HL-60 (cell line): ENCODE data around the gene PRKAR2B.

Source experiments
- DNase-seq, 2 experiments: peaks; one replicate each; pipeline ENCODE4 v3.0.0-alpha.2; 2010 to 2020; ENCODE audit warnings: low read depth in 1 of 2, low spot score in 1 of 2
- H3K27ac ChIP-seq: fragments of 250-450 bp; sonication (Bioruptor Pico); replicated peaks from 2 replicates; pipeline ENCODE4 v1.5.1; 2020; ENCODE audit warnings: mild to moderate bottlenecking, moderate library complexity
- H3K27me3 ChIP-seq: fragments of 250-450 bp; sonication (Bioruptor Pico); 2 replicates; pipeline ENCODE4 v1.5.1; 2021; ENCODE audit warnings: mild to moderate bottlenecking, moderate library complexity; ENCODE audit not compliant: insufficient read depth, poor library complexity, severe bottlenecking
- H3K4me3 ChIP-seq: replicated peaks from 2 replicates; pipeline ENCODE4 v1.5.1; 2011; ENCODE audit warnings: mild to moderate bottlenecking, control low read depth, low read length; ENCODE audit not compliant: insufficient read depth
- GABPA ChIP-seq: IDR thresholded peaks from 2 replicates; pipeline ENCODE4 v1.6.1; 2012; ENCODE audit warnings: low read depth
- POLR2AphosphoS5 ChIP-seq: IDR thresholded peaks from 2 replicates; pipeline ENCODE4 v1.6.1; 2012; ENCODE audit warnings: low read depth
- SPI1 ChIP-seq: IDR thresholded peaks from 2 replicates; pipeline ENCODE4 v1.6.1; 2012; ENCODE audit warnings: low read depth, mild to moderate bottlenecking, borderline replicate concordance
- TF ChIP-seq, protein P1 (sequence below): IDR thresholded peaks from 2 replicates; pipeline ENCODE4 v1.6.1; 2012; ENCODE audit warnings: low read depth; ENCODE audit not compliant: insufficient replicate concordance
- TF ChIP-seq, protein P2 (sequence below): IDR thresholded peaks from one replicate; pipeline ENCODE4 v1.5.1; 2011; ENCODE audit warnings: low read length, control low read depth, inconsistent platforms; ENCODE audit not compliant: insufficient read depth

PRKAR2B gene

DNA sequence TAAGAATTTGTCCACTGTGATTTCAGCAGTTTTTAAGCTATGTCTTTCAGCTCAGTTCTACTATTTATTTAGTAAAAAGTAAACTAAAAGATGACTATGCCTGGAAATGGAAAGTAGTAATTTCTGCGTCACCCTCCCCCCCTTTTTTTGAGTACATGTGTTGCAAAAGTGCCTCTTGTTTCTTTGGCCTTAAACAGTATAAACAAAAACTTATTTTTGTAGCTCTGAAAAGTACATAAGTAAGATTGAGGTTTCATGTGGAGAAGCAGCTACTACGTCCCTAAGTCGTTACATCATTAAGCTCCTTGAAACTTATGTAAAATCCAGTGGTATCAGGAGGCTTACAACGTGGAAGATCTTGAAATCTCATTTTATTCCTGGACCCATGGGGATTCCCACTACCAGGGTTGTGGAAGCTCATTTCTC, 78.0 kb downstream of the PRKAR2B start:
- H3K27me3 ChIP-seq, result no peaks in the 10 kb centered on the region
- TF ChIP-seq SPI1 (no peak), GABPA (no peak), POLR2AphosphoS5 (no peak)
- TF ChIP-seq, protein P1, sequence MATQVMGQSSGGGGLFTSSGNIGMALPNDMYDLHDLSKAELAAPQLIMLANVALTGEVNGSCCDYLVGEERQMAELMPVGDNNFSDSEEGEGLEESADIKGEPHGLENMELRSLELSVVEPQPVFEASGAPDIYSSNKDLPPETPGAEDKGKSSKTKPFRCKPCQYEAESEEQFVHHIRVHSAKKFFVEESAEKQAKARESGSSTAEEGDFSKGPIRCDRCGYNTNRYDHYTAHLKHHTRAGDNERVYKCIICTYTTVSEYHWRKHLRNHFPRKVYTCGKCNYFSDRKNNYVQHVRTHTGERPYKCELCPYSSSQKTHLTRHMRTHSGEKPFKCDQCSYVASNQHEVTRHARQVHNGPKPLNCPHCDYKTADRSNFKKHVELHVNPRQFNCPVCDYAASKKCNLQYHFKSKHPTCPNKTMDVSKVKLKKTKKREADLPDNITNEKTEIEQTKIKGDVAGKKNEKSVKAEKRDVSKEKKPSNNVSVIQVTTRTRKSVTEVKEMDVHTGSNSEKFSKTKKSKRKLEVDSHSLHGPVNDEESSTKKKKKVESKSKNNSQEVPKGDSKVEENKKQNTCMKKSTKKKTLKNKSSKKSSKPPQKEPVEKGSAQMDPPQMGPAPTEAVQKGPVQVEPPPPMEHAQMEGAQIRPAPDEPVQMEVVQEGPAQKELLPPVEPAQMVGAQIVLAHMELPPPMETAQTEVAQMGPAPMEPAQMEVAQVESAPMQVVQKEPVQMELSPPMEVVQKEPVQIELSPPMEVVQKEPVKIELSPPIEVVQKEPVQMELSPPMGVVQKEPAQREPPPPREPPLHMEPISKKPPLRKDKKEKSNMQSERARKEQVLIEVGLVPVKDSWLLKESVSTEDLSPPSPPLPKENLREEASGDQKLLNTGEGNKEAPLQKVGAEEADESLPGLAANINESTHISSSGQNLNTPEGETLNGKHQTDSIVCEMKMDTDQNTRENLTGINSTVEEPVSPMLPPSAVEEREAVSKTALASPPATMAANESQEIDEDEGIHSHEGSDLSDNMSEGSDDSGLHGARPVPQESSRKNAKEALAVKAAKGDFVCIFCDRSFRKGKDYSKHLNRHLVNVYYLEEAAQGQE, result no peak
- TF ChIP-seq, protein P2, sequence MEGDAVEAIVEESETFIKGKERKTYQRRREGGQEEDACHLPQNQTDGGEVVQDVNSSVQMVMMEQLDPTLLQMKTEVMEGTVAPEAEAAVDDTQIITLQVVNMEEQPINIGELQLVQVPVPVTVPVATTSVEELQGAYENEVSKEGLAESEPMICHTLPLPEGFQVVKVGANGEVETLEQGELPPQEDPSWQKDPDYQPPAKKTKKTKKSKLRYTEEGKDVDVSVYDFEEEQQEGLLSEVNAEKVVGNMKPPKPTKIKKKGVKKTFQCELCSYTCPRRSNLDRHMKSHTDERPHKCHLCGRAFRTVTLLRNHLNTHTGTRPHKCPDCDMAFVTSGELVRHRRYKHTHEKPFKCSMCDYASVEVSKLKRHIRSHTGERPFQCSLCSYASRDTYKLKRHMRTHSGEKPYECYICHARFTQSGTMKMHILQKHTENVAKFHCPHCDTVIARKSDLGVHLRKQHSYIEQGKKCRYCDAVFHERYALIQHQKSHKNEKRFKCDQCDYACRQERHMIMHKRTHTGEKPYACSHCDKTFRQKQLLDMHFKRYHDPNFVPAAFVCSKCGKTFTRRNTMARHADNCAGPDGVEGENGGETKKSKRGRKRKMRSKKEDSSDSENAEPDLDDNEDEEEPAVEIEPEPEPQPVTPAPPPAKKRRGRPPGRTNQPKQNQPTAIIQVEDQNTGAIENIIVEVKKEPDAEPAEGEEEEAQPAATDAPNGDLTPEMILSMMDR, result no peak
- H3K27ac ChIP-seq, result no peak overlapping the region
- H3K4me3 ChIP-seq, result no peak overlapping the region
- DNase-seq, result no peak

DNA sequence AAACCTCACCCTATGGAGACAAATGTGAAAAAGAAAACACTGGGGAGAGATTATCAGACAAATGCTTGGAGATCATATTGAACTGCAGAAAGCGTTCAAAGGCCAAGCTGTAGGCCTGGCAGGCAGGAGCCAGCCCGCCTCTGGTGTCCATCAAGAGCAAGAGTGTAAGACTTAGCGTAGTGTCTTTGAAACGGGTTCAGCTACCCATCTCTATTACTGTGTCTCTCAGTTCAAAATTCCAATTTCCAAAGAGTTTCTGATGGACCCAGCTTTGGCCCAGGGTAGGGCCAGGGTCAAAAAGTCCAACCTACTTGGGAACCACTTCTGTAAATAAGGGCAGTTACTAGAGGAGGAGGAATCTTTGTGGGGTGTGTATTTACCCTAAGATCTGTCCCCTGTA, 78.9 kb downstream of the PRKAR2B start:
- no peak overlapping the region for H3K4me3 ChIP-seq
- TF ChIP-seq, protein P1, result no peak
- H3K27ac ChIP-seq, result no peak overlapping the region
- H3K27me3 ChIP-seq, result no peaks in the 10 kb centered on the region
- DNase-seq, result no peak

DNA sequence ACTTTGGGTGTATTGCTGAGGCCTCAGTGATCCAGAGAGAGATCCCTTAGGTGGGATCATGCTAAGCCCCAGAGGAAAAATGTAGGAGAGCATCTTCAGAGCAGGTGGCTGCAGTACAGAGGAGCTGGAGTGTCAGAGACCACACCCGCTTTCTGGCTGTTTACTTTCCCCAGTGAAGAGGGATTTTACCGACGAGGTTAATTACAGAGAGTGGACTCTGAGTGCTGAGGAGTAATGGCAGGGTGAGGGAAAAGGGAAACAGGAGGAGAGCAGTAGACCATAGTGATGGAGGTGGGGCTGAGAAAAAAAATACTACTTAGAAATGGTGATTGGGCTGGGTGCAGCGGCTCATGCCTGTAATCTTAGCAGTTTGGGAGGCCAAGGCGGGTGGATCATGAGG, 81.0 kb downstream of the PRKAR2B start:
- H3K4me3 ChIP-seq, result no peak overlapping the region
- no peak for DNase-seq
- no peak overlapping the region for H3K27ac ChIP-seq
- no peak for TF ChIP-seq POLR2AphosphoS5
- no peak for TF ChIP-seq GABPA
- TF ChIP-seq, protein P2, result no peak
- TF ChIP-seq SPI1, result no peak
- TF ChIP-seq, protein P1, result no peak
- no peaks in the 10 kb centered on the region for H3K27me3 ChIP-seq

DNA sequence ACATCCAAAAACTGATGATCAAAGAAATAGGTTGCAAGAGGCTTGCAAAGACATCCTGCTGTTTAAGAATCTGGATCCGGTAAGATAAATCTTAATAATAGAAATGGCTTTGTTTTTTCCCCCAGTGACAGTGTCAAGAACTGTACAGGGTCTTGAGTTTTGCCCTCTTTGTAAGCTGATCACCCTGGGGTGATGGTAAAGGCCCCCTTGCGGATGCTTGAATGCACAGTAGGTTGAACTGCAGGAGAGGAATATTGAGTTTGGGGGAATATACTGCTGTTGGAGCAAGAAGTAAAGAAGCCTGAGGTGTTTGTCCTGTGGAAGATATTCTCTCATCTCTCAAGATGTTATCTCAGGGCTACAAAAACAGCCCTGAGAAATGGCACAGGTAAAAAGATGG, 83.7 kb downstream of the PRKAR2B start:
- no peak overlapping the region for H3K27ac ChIP-seq
- no peaks in the 10 kb centered on the region for H3K27me3 ChIP-seq
- H3K4me3 ChIP-seq, result no peak overlapping the region
- no peak for DNase-seq
- TF ChIP-seq, protein P1, result no peak
- TF ChIP-seq, protein P2, result no peak
- no peak for TF ChIP-seq POLR2AphosphoS5
- TF ChIP-seq SPI1, result no peak
- no peak for TF ChIP-seq GABPA
